ENCODE data around the gene NPFF. TPM values are rescaled to one million over a fixed set of nuclear protein-coding genes. Genes with fewer than 3 reads are reported as not detected.

Gene NPFF
- total and polyA plus RNA-seq, 4 donors, result 0.45 TPM; not detected in 3

Small RNAs within 50 kb of the gene (small RNA-seq; reads per million reads assigned to genes)
- not detected for gene AC023509.3 (ENCODE audit: low replicate concordance)

Other genes starting within 250 kb of the NPFF start
- 1 to 10 TPM; 2.0 to 6.7 TPM for gene ESPL1, start 239.2 kb downstream of the NPFF start, total RNA-seq
- under 1 TPM; 0.77 to 0.97 TPM for gene ESPL1, start 239.2 kb downstream of the NPFF start, polyA plus RNA-seq
- 100 to 1,000 TPM; 351 to 361 TPM for gene PFDN5, start 211.9 kb downstream of the NPFF start, total RNA-seq
- gene PFDN5, start 211.9 kb downstream of the NPFF start, polyA plus RNA-seq, result 1,000 to 10,000 TPM in 1 of 2 donors, 100 to 1,000 TPM in 1; 649 to 1,722 TPM
- gene MYG1, start 207.8 kb downstream of the NPFF start, total RNA-seq, result 10 to 100 TPM; 22.1 to 63.5 TPM
- 10 to 100 TPM; 56.1 to 88.9 TPM for gene MYG1, start 207.8 kb downstream of the NPFF start, polyA plus RNA-seq
- 10 to 100 TPM; 51.4 to 51.7 TPM for gene AAAS, start 185.9 kb downstream of the NPFF start, total RNA-seq
- gene AAAS, start 185.9 kb downstream of the NPFF start, polyA plus RNA-seq, result 10 to 100 TPM; 29.7 to 37.0 TPM
- not detected for gene SP7, start 171.1 kb downstream of the NPFF start, total RNA-seq
- not detected for gene SP7, start 171.1 kb downstream of the NPFF start, polyA plus RNA-seq
- 10 to 100 TPM; 68.3 to 72.2 TPM for gene SP1, start 127.3 kb downstream of the NPFF start, total RNA-seq
- 10 to 100 TPM; 16.2 to 26.6 TPM for gene SP1, start 127.3 kb downstream of the NPFF start, polyA plus RNA-seq
- under 1 TPM in 1 of 2 donors, not detected in 1; 0.52 TPM for gene AMHR2, start 83.6 kb downstream of the NPFF start, total RNA-seq
- under 1 TPM; 0.02 to 0.22 TPM for gene AMHR2, start 83.6 kb downstream of the NPFF start, polyA plus RNA-seq
- 100 to 1,000 TPM in 1 of 2 donors, 10 to 100 TPM in 1; 59.0 to 178 TPM for gene PRR13, start 65.8 kb downstream of the NPFF start, total RNA-seq
- gene PRR13, start 65.8 kb downstream of the NPFF start, polyA plus RNA-seq, result 100 to 1,000 TPM; 157 to 336 TPM
- gene PCBP2, start 55.4 kb downstream of the NPFF start, total RNA-seq, result 100 to 1,000 TPM; 612 to 697 TPM
- gene PCBP2, start 55.4 kb downstream of the NPFF start, polyA plus RNA-seq, result 100 to 1,000 TPM; 363 to 501 TPM
- gene MAP3K12, start 8.0 kb downstream of the NPFF start, total RNA-seq, result 10 to 100 TPM; 21.2 to 25.4 TPM
- gene MAP3K12, start 8.0 kb downstream of the NPFF start, polyA plus RNA-seq, result 10 to 100 TPM; 13.4 to 18.9 TPM
- gene TARBP2, start 6.2 kb downstream of the NPFF start, total RNA-seq, result 10 to 100 TPM; 32.6 to 41.3 TPM
- gene TARBP2, start 6.2 kb downstream of the NPFF start, polyA plus RNA-seq, result 10 to 100 TPM; 32.2 to 37.1 TPM
- 10 to 100 TPM; 40.4 to 43.3 TPM for gene ATF7, start 118.9 kb upstream of the NPFF start, total RNA-seq
- gene ATF7, start 118.9 kb upstream of the NPFF start, polyA plus RNA-seq, result 10 to 100 TPM; 16.8 to 22.9 TPM
- gene ATP5MC2, start 168.6 kb upstream of the NPFF start, total RNA-seq, result 100 to 1,000 TPM; 143 to 274 TPM
- 100 to 1,000 TPM; 366 to 582 TPM for gene ATP5MC2, start 168.6 kb upstream of the NPFF start, polyA plus RNA-seq
- gene CALCOCO1, start 220.0 kb upstream of the NPFF start, total RNA-seq, result 100 to 1,000 TPM in 1 of 2 donors, 10 to 100 TPM in 1; 80.4 to 223 TPM
- 10 to 100 TPM; 65.5 to 71.4 TPM for gene CALCOCO1, start 220.0 kb upstream of the NPFF start, polyA plus RNA-seq
- gene CISTR, start 244.5 kb upstream of the NPFF start, total RNA-seq, result not detected
- not detected for gene CISTR, start 244.5 kb upstream of the NPFF start, polyA plus RNA-seq